Stomach (tissue), 4 donors: Measurements from ENCODE around the gene CRYGS.

Experiments
- EP300 ChIP-seq: sonication (generic); formaldehyde crosslinking; IDR thresholded peaks from one replicate; pipeline ENCODE4 v1.6.1; 2017; ENCODE audit warnings: antibody characterized with exemption
- POLR2A ChIP-seq, 4 donors: fragments of 450-650 bp; IDR thresholded peaks; one replicate each; pipeline ENCODE4 v1.6.1; 2016; ENCODE audit warnings: antibody characterized with exemption in 4 of 4, control low read depth in 2 of 4, mild to moderate bottlenecking in 1 of 4, moderate library complexity in 1 of 4
- POLR2AphosphoS5 ChIP-seq, 3 donors: sonication (generic); formaldehyde crosslinking; IDR thresholded peaks; one replicate each; pipeline ENCODE4 v1.6.1; 2016; ENCODE audit warnings: antibody characterized with exemption in 3 of 3
- TF ChIP-seq, protein P1 (sequence below), 7 experiments: fragments of 450-650 bp in 4 of 7; fragments of 200-600 bp in 3 of 7; sonication (generic) in 3 of 7; IDR thresholded peaks; one replicate each; pipeline ENCODE4 v1.5.1; 2016 to 2019; ENCODE audit warnings: antibody characterized with exemption in 7 of 7, control low read depth in 2 of 7, mild to moderate bottlenecking in 1 of 7

DNA sequence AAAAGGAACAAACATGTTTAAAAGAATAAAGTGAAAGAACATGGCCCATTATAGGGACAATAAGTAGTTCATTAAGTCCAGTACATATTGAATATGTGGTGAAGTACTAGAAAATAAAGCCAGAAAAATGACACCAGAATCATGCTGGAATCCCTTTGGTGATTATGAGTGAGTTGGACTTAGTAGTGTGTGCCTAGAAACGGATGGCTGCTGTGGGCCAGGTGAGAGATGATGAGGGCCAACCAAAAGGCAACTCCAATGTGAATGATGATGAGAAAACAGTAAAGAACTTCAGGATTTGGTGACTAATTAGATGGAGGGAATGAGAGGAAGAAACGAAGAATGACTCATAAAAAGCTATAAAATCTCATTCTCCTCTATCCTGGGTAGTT, 3.3 kb downstream of the CRYGS start:
- TF ChIP-seq, protein P1, sequence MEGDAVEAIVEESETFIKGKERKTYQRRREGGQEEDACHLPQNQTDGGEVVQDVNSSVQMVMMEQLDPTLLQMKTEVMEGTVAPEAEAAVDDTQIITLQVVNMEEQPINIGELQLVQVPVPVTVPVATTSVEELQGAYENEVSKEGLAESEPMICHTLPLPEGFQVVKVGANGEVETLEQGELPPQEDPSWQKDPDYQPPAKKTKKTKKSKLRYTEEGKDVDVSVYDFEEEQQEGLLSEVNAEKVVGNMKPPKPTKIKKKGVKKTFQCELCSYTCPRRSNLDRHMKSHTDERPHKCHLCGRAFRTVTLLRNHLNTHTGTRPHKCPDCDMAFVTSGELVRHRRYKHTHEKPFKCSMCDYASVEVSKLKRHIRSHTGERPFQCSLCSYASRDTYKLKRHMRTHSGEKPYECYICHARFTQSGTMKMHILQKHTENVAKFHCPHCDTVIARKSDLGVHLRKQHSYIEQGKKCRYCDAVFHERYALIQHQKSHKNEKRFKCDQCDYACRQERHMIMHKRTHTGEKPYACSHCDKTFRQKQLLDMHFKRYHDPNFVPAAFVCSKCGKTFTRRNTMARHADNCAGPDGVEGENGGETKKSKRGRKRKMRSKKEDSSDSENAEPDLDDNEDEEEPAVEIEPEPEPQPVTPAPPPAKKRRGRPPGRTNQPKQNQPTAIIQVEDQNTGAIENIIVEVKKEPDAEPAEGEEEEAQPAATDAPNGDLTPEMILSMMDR (IDR thresholded peaks at IDR 0.05): no peak
- no peak for TF ChIP-seq POLR2A (IDR thresholded peaks at IDR 0.05)
- no peak for TF ChIP-seq EP300
- no peak for TF ChIP-seq POLR2AphosphoS5 (IDR thresholded peaks at IDR 0.05)
